ENCODE measurements around the gene TMEM108.

DNA sequence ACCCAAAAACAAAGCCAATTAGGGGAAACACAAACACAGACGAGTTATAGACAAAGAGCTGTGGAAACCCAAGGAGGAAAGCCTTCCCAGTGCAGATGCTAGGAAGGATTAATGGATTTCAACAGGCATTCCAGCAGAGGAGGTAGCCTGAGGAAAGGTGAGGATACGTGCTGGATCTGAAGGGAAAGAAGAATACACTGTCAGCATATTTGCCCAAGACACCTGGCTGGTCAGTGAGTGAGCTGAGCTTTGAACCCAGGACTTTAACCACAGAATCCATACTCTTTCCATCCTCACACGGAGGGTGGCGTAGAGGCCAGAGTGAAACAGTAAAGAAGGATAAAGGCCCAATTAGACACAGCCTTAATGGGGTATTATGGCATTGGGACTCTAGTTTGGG lies 352.5 kb downstream of the TMEM108 start:
- TF ChIP-seq POLR2AphosphoS5 (IDR thresholded peaks at IDR 0.05; ENCODE audit: low read depth, low read length) (no peak), RAD21 (IDR thresholded peaks at IDR 0.05; ENCODE audit: low read depth) (no peak), CEBPB (IDR thresholded peaks at IDR 0.05; ENCODE audit: low read depth) (no peak)
- TF ChIP-seq, protein P1, sequence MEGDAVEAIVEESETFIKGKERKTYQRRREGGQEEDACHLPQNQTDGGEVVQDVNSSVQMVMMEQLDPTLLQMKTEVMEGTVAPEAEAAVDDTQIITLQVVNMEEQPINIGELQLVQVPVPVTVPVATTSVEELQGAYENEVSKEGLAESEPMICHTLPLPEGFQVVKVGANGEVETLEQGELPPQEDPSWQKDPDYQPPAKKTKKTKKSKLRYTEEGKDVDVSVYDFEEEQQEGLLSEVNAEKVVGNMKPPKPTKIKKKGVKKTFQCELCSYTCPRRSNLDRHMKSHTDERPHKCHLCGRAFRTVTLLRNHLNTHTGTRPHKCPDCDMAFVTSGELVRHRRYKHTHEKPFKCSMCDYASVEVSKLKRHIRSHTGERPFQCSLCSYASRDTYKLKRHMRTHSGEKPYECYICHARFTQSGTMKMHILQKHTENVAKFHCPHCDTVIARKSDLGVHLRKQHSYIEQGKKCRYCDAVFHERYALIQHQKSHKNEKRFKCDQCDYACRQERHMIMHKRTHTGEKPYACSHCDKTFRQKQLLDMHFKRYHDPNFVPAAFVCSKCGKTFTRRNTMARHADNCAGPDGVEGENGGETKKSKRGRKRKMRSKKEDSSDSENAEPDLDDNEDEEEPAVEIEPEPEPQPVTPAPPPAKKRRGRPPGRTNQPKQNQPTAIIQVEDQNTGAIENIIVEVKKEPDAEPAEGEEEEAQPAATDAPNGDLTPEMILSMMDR (IDR thresholded peaks at IDR 0.05 in 2 of 3, conservative IDR thresholded peaks at IDR 0.05 in 1 of 3; ENCODE audit: borderline replicate concordance in 1 of 3, insufficient read depth in 1 of 3, low read depth in 2 of 3, low read length in 2 of 3): no peak
- TF ChIP-seq, protein P2, sequence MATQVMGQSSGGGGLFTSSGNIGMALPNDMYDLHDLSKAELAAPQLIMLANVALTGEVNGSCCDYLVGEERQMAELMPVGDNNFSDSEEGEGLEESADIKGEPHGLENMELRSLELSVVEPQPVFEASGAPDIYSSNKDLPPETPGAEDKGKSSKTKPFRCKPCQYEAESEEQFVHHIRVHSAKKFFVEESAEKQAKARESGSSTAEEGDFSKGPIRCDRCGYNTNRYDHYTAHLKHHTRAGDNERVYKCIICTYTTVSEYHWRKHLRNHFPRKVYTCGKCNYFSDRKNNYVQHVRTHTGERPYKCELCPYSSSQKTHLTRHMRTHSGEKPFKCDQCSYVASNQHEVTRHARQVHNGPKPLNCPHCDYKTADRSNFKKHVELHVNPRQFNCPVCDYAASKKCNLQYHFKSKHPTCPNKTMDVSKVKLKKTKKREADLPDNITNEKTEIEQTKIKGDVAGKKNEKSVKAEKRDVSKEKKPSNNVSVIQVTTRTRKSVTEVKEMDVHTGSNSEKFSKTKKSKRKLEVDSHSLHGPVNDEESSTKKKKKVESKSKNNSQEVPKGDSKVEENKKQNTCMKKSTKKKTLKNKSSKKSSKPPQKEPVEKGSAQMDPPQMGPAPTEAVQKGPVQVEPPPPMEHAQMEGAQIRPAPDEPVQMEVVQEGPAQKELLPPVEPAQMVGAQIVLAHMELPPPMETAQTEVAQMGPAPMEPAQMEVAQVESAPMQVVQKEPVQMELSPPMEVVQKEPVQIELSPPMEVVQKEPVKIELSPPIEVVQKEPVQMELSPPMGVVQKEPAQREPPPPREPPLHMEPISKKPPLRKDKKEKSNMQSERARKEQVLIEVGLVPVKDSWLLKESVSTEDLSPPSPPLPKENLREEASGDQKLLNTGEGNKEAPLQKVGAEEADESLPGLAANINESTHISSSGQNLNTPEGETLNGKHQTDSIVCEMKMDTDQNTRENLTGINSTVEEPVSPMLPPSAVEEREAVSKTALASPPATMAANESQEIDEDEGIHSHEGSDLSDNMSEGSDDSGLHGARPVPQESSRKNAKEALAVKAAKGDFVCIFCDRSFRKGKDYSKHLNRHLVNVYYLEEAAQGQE (IDR thresholded peaks at IDR 0.05; ENCODE audit: low read depth): no peak
